Left kidney (tissue), 8 donors: ENCODE results near the gene CLEC14A. TPM values are rescaled to one million over a fixed set of nuclear protein-coding genes. Genes with fewer than 3 reads are reported as not detected.
A peak's percentile ranks its signal among the peaks of the same experiment; 100 is the strongest.

ENCODE experiments used
- DNase-seq: peaks from one replicate; pipeline ENCODE4 v3.0.0-alpha.2; 2013
- long read RNA-seq, 8 donors: transcript quantifications; one replicate each; lab custom pipeline, GENCODE V29; 2026
- polyA plus RNA-seq: library from polyadenylated mRNA; unstranded; fragments of 120-200 nt; gene quantifications from one replicate; pipeline ENCODE4 v1.2.1, GENCODE V29; 2013; ENCODE audit not compliant: insufficient read length

CLEC14A gene
- 11.4 TPM for polyA plus RNA-seq
- long read RNA-seq, donor 1, transcript CLEC14A-201 (1 exons, 2,267 nt) = major isoform, 67 of 67 reads
- long read RNA-seq, donor 1, partial matches to known transcripts = 0 of 67 reads
- long read RNA-seq, donor 1, other reads (novel, unspliced or antisense) = 0 of 67 reads
- long read RNA-seq, donor 2, transcript CLEC14A-201 (1 exons, 2,267 nt) = major isoform, 47 of 47 reads
- long read RNA-seq, donor 2, partial matches to known transcripts = 0 of 47 reads
- long read RNA-seq, donor 2, other reads (novel, unspliced or antisense) = 0 of 47 reads
- long read RNA-seq, donor 3, transcript CLEC14A-201 (1 exons, 2,267 nt) = major isoform, 43 of 43 reads
- long read RNA-seq, donor 3, partial matches to known transcripts = 0 of 43 reads
- long read RNA-seq, donor 3, other reads (novel, unspliced or antisense) = 0 of 43 reads
- long read RNA-seq, donor 4, transcript CLEC14A-201 (1 exons, 2,267 nt) = major isoform, 12 of 12 reads
- long read RNA-seq, donor 4, partial matches to known transcripts = 0 of 12 reads
- long read RNA-seq, donor 4, other reads (novel, unspliced or antisense) = 0 of 12 reads
- long read RNA-seq, donor 5, transcript CLEC14A-201 (1 exons, 2,267 nt) = major isoform, 81 of 81 reads
- long read RNA-seq, donor 5, partial matches to known transcripts = 0 of 81 reads
- long read RNA-seq, donor 5, other reads (novel, unspliced or antisense) = 0 of 81 reads
- long read RNA-seq, donor 6, transcript CLEC14A-201 (1 exons, 2,267 nt) = major isoform, 57 of 57 reads
- long read RNA-seq, donor 6, partial matches to known transcripts = 0 of 57 reads
- long read RNA-seq, donor 6, other reads (novel, unspliced or antisense) = 0 of 57 reads
- long read RNA-seq, donor 7, transcript CLEC14A-201 (1 exons, 2,267 nt) = major isoform, 85 of 85 reads
- long read RNA-seq, donor 7, partial matches to known transcripts = 0 of 85 reads
- long read RNA-seq, donor 7, other reads (novel, unspliced or antisense) = 0 of 85 reads
- long read RNA-seq, donor 8, transcript CLEC14A-201 (1 exons, 2,267 nt) = major isoform, 21 of 21 reads
- long read RNA-seq, donor 8, partial matches to known transcripts = 0 of 21 reads
- long read RNA-seq, donor 8, other reads (novel, unspliced or antisense) = 0 of 21 reads

- peak; percentile 33 for DNase-seq
These were observed at the start of gene CLEC14A for GRCh38 chr14:38255673-38256532. Gene CLEC14A (minus strand): TSS chr14:38256093. CDS start chr14:38256022, 71 bp downstream.

GRCh38 chr14:38302966-38303365 is 47.1 kb upstream of the CLEC14A start:
- DNase-seq = no peak

- no peak for DNase-seq
These were observed 46.1 kb upstream of the CLEC14A start for GRCh38 chr14:38302034-38302433.

GRCh38 chr14:38297681-38298080 is 41.8 kb upstream of the CLEC14A start:
- DNase-seq = no peak

- no peak for DNase-seq
These were observed 36.0 kb upstream of the CLEC14A start for GRCh38 chr14:38291681-38292467.

GRCh38 chr14:38290601-38291188 is 34.8 kb upstream of the CLEC14A start:
- DNase-seq = no peak

- DNase-seq = no peak
These were observed 30.6 kb upstream of the CLEC14A start for GRCh38 chr14:38286452-38286851.

- no peak for DNase-seq
These were observed 30.1 kb upstream of the CLEC14A start for GRCh38 chr14:38285962-38286361.

GRCh38 chr14:38282936-38283335 is 27.0 kb upstream of the CLEC14A start:
- no peak for DNase-seq

- DNase-seq = no peak
These were observed 24.2 kb upstream of the CLEC14A start for GRCh38 chr14:38280081-38280480.

GRCh38 chr14:38279572-38279971 is 23.7 kb upstream of the CLEC14A start:
- DNase-seq = no peak

- DNase-seq = no peak
These were observed 22.1 kb upstream of the CLEC14A start for GRCh38 chr14:38278035-38278434.

GRCh38 chr14:38262844-38263243 is 7.0 kb upstream of the CLEC14A start:
- no peak for DNase-seq

- DNase-seq = no peak
These were observed 5.7 kb upstream of the CLEC14A start for GRCh38 chr14:38261620-38262019.

- DNase-seq = no peak
These were observed 1.6 kb upstream of the CLEC14A start for GRCh38 chr14:38257507-38257906.

GRCh38 chr14:38256533-38256840 is 594 bp upstream of the CLEC14A start:
- DNase-seq = no peak

GRCh38 chr14:38255408-38255672 is 553 bp downstream of the CLEC14A start:
- peak; percentile 33 for DNase-seq

- no peak for DNase-seq
These were observed 1.1 kb downstream of the CLEC14A start for GRCh38 chr14:38254571-38255407.

GRCh38 chr14:38253676-38254075 is 2.2 kb downstream of the CLEC14A start:
- DNase-seq = no peak
